GM12872 (cell line): Measurements from ENCODE around the gene GLE1.

Source experiments
- CTCF ChIP-seq: IDR thresholded peaks from 3 replicates; pipeline ENCODE4 v1.5.1; 2011; ENCODE audit warnings: low read depth, mild to moderate bottlenecking, low read length, moderate library complexity; ENCODE audit not compliant: insufficient read depth

The GLE1 gene

GRCh38 chr9:128588581-128589233 is 84.2 kb downstream of the GLE1 start:
- TF ChIP-seq CTCF: no peak
